GM19372 (cell line): ENCODE data around the gene ACOT11.
"Not testable (repeated sequence)": the region's sequence is repeated elsewhere in the genome, so short reads cannot be mapped to it uniquely, and the experiment has no call there.

Experiments used
- ATAC-seq: cut with Tn5 transposase; IDR thresholded peaks from one replicate; pipeline ENCODE4 v1.9.1; 2021; ENCODE audit warnings: mild to moderate bottlenecking, low read depth, moderate library complexity; ENCODE audit not compliant: unreplicated experiment

Gene ACOT11

GRCh38 chr1:54606990-54607325, 58.9 kb downstream of the ACOT11 start:
- no peak for ATAC-seq

GRCh38 chr1:54607821-54608565, 60.0 kb downstream of the ACOT11 start:
- ATAC-seq, result no peak

GRCh38 chr1:54608566-54609230, 60.7 kb downstream of the ACOT11 start:
- no peak for ATAC-seq

GRCh38 chr1:54609301-54609921, 61.4 kb downstream of the ACOT11 start:
- no peak for ATAC-seq

GRCh38 chr1:54610048-54610447, 62.0 kb downstream of the ACOT11 start:
- ATAC-seq, result no peak

GRCh38 chr1:54610601-54611580, 62.9 kb downstream of the ACOT11 start:
- no peak for ATAC-seq

GRCh38 chr1:54611621-54612020, 63.6 kb downstream of the ACOT11 start:
- ATAC-seq, result no peak

- no peak for ATAC-seq
Measured at GRCh38 chr1:54614024-54614423, 66.0 kb downstream of the ACOT11 start.

GRCh38 chr1:54614563-54614962, 66.5 kb downstream of the ACOT11 start:
- no peak for ATAC-seq

- ATAC-seq, result no peak
Measured at GRCh38 chr1:54615531-54616279, 67.7 kb downstream of the ACOT11 start.

- ATAC-seq, result no peak
Measured at GRCh38 chr1:54619749-54620148, 71.7 kb downstream of the ACOT11 start.

- no peak for ATAC-seq
Measured at GRCh38 chr1:54623216-54624007, 75.4 kb downstream of the ACOT11 start, which contains the start of gene FAM151A. TSS of gene FAM151A (minus strand) at chr1:54623525. CDS start at chr1:54623395, 130 bp downstream.

GRCh38 chr1:54624466-54625464, 76.7 kb downstream of the ACOT11 start:
- ATAC-seq, result no peak

GRCh38 chr1:54627196-54627595, 79.2 kb downstream of the ACOT11 start:
- ATAC-seq, result no peak

GRCh38 chr1:54635804-54636203, 87.8 kb downstream of the ACOT11 start:
- ATAC-seq, result not testable (repeated sequence)

GRCh38 chr1:54636461-54637446, 88.7 kb downstream of the ACOT11 start:
- not testable (repeated sequence) for ATAC-seq

GRCh38 chr1:54640361-54640760, 92.3 kb downstream of the ACOT11 start:
- ATAC-seq, result no peak
